Tibial artery (tissue), 4 donors: Measurements from ENCODE around the gene GYG2.
"Not testable (repeated sequence)": the region's sequence is repeated elsewhere in the genome, so short reads cannot be mapped to it uniquely, and the experiment has no call there.

Source experiments
- DNase-seq, 2 donors: peaks; one replicate each; pipeline ENCODE4 v3.0.0-alpha.2; 2019
- H3K27ac ChIP-seq, 2 donors: fragments of 200-600 bp; sonication (generic) in 1 of 2; 1 replicate in 1 of 2; 2 replicates in 1 of 2; pipeline ENCODE4 v1.5.1; 2018 to 2019; ENCODE audit warnings: mild to moderate bottlenecking in 1 of 2
- H3K27me3 ChIP-seq, 2 donors: fragments of 200-600 bp; sonication (generic) in 1 of 2; one replicate each; pipeline versions ENCODE4 v1.5.1 to v1.6.0; 2016 to 2019
- H3K36me3 ChIP-seq, 3 donors: fragments of 200-600 bp; sonication (generic) in 2 of 3; one replicate each; pipeline ENCODE4 v1.5.1; 2016 to 2019; ENCODE audit warnings: mild to moderate bottlenecking in 2 of 3
- H3K4me1 ChIP-seq, 4 donors: fragments of 200-600 bp; sonication (generic) in 2 of 4; 1 replicate in 3 of 4; 2 replicates in 1 of 4; pipeline ENCODE4 v1.5.1; 2016 to 2019
- H3K4me3 ChIP-seq, 2 donors: fragments of 200-600 bp; sonication (generic) in 1 of 2; 1 replicate in 1 of 2; 2 replicates in 1 of 2; pipeline ENCODE4 v1.5.1; 2018 to 2019; ENCODE audit warnings: mild to moderate bottlenecking in 2 of 2
- H3K9me3 ChIP-seq, 3 donors: fragments of 200-600 bp; sonication (generic) in 1 of 3; one replicate each; pipeline ENCODE4 v1.5.1; 2016 to 2019
- intact Hi-C: fragments of 100-400 bp; cut with DNase I; formaldehyde crosslinking; loops from one replicate; pipeline ENCODE4 v1.15.0; 2023; ENCODE audit warnings: low total_unique reads
- TF ChIP-seq, protein P1 (sequence below), 2 experiments: fragments of 200-600 bp in 1 of 2; fragments of 450-650 bp in 1 of 2; IDR thresholded peaks; one replicate each; pipeline ENCODE4 v1.5.1; 2017 to 2019; ENCODE audit warnings: antibody characterized with exemption in 2 of 2, mild to moderate bottlenecking in 1 of 2, moderate library complexity in 1 of 2

The GYG2 gene

DNA sequence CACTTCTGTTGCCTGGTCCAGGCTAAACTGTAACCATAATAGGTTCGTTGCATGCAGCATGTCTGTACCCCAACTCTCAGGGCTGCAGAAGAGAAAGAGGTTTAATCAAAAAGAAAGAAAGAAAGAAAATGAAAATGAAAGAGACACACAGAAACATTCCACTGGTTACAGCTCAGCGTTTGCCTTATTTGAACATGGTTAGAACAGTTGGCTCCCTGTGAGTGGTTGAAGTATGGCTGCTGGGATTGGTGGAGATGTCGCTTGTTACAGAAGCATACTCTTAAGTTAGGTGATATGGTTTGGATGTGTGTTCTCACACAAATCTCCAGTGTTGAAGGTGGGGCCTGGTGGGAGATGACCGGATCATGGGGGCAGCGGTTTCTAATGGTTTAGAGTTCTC lies 64.1 kb downstream of the GYG2 start:
- no peaks in the 10 kb centered on the region for H3K36me3 ChIP-seq
- H3K27ac ChIP-seq, result no peak overlapping the region
- H3K4me1 ChIP-seq, result peaks cover 0 to 13% (median 3%) of the 10 kb centered on the region in 4 donors
- intact Hi-C loops, result no loop called here
- H3K27me3 ChIP-seq, result no peaks in the 10 kb centered on the region
- TF ChIP-seq, protein P1, sequence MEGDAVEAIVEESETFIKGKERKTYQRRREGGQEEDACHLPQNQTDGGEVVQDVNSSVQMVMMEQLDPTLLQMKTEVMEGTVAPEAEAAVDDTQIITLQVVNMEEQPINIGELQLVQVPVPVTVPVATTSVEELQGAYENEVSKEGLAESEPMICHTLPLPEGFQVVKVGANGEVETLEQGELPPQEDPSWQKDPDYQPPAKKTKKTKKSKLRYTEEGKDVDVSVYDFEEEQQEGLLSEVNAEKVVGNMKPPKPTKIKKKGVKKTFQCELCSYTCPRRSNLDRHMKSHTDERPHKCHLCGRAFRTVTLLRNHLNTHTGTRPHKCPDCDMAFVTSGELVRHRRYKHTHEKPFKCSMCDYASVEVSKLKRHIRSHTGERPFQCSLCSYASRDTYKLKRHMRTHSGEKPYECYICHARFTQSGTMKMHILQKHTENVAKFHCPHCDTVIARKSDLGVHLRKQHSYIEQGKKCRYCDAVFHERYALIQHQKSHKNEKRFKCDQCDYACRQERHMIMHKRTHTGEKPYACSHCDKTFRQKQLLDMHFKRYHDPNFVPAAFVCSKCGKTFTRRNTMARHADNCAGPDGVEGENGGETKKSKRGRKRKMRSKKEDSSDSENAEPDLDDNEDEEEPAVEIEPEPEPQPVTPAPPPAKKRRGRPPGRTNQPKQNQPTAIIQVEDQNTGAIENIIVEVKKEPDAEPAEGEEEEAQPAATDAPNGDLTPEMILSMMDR (IDR thresholded peaks at IDR 0.05), result no peak
- no peaks in the 10 kb centered on the region for H3K9me3 ChIP-seq
- no peak overlapping the region for H3K4me3 ChIP-seq
- no peak for DNase-seq

- no peak overlapping the region for H3K27ac ChIP-seq
- TF ChIP-seq, protein P1 (IDR thresholded peaks at IDR 0.05), result no peak
- no peak overlapping the region for H3K4me3 ChIP-seq
- no peak for DNase-seq
- H3K4me1 ChIP-seq, result peaks cover 0 to 4% (median 0%) of the 10 kb centered on the region in 4 donors
- no peaks in the 10 kb centered on the region for H3K36me3 ChIP-seq
- intact Hi-C loops, result no loop called here
- no peaks in the 10 kb centered on the region for H3K27me3 ChIP-seq
- H3K9me3 ChIP-seq, result no peaks in the 10 kb centered on the region
Measured at GRCh38 chrX:2894885-2895292, 66.2 kb downstream of the GYG2 start.

- peaks cover 0 to under 1% (median 0%) of the 10 kb centered on the region in 3 donors for H3K9me3 ChIP-seq
- no peaks in the 10 kb centered on the region for H3K36me3 ChIP-seq
- DNase-seq, result no peak
- H3K4me3 ChIP-seq, result no peak overlapping the region
- H3K4me1 ChIP-seq, result peaks cover 0 to 4% (median 0%) of the 10 kb centered on the region in 4 donors
- no peak overlapping the region for H3K27ac ChIP-seq
- intact Hi-C loops, result no loop called here
- no peaks in the 10 kb centered on the region for H3K27me3 ChIP-seq
- TF ChIP-seq, protein P1 (IDR thresholded peaks at IDR 0.05), result no peak
Measured at GRCh38 chrX:2897311-2897689, 68.6 kb downstream of the GYG2 start.

DNA sequence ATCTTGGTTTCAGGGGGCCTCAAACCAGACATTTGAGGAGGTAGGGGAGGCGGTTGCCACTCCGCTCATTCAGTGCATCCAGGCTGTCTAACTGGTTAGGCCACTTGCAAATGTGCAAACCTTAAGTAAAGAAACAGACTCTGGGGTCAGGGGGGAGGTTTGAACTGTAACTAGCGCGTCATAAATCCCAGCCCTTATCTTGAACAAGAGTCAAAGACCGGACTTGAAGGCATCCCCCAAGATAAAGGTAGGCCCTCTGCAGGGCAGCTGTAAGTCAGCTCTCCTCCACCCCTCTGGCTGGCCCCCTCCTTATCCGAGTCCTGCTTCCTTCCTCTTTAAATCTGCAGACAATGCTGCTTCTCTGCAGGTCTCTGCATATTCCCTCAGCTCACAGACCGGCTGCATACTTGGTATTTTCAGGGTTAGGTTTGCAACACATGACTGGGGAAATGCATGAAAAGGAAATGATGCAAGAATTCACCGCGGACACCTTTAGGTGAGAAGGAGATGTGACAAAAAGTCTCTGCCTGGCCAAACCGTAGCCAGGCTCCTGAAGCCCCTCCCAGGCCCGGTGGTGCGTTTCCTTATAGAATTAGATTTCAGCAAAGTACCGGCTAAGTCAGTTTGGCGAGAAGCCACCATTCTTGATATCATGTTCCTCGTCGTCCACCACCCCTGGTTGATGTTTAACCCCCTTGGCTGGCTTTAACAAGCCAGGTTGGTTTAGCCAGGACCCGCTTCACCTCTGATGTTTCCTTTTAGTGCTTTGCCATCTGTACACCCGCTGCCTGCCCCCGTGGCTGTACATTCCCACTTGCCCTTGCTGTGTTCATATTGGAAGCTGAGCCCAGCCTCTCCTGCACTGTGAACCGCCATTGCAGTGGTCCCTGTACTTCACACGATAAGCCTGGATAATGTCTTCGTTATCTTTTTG lies 69.2 kb downstream of the GYG2 start:
- H3K4me3 ChIP-seq, H3K36me3 ChIP-seq, DNase-seq, H3K27ac ChIP-seq, H3K4me1 ChIP-seq, intact Hi-C loops, H3K27me3 ChIP-seq, H3K9me3 ChIP-seq: not testable (repeated sequence)

- DNase-seq, result no peak
- TF ChIP-seq, protein P1 (IDR thresholded peaks at IDR 0.05), result no peak
- Histone ChIP-seq H3K36me3 (no peaks in the 10 kb centered on the region), H3K27me3 (no peaks in the 10 kb centered on the region), H3K9me3 (peaks cover 0 to 16% (median 11%) of the 10 kb centered on the region in 3 donors), H3K27ac (no peak overlapping the region), H3K4me3 (no peak overlapping the region), H3K4me1 (peaks cover 0 to 4% (median 0%) of the 10 kb centered on the region in 4 donors)
- intact Hi-C loops, result no loop called here
Measured at GRCh38 chrX:2898846-2899512, 70.2 kb downstream of the GYG2 start.
